Glutamatergic neuron (in vitro differentiated cells): Measurements from ENCODE around the gene PHKB. TPM values are rescaled to one million over a fixed set of nuclear protein-coding genes. Genes with fewer than 3 reads are reported as not detected.
"Not testable (repeated sequence)": the region's sequence is repeated elsewhere in the genome, so short reads cannot be mapped to it uniquely, and the experiment has no call there.

ENCODE experiments used
- DNase-seq: peaks from one replicate; pipeline ENCODE4 v3.0.0; 2022
- H3K27ac Mint-ChIP-seq: one replicate; pipeline ENCODE4 v1.8.0; 2020; ENCODE audit warnings: mild to moderate bottlenecking, mixed read lengths, inconsistent platforms; ENCODE audit not compliant: unreplicated experiment
- H3K27me3 Mint-ChIP-seq: one replicate; pipeline ENCODE4 v1.8.0; 2020; ENCODE audit warnings: mild to moderate bottlenecking, moderate library complexity, mixed read lengths, inconsistent platforms; ENCODE audit not compliant: unreplicated experiment
- H3K36me3 Mint-ChIP-seq: one replicate; pipeline ENCODE4 v1.8.0; 2020; ENCODE audit warnings: mild to moderate bottlenecking, mixed read lengths, inconsistent platforms; ENCODE audit not compliant: unreplicated experiment
- H3K4me1 Mint-ChIP-seq: one replicate; pipeline ENCODE4 v1.8.0; 2020; ENCODE audit warnings: mild to moderate bottlenecking, low read depth, mixed read lengths, inconsistent platforms; ENCODE audit not compliant: unreplicated experiment
- H3K4me3 Mint-ChIP-seq: one replicate; pipeline ENCODE4 v1.8.0; 2020; ENCODE audit warnings: mild to moderate bottlenecking, mixed read lengths, inconsistent platforms; ENCODE audit not compliant: unreplicated experiment
- H3K9me3 Mint-ChIP-seq: one replicate; pipeline ENCODE4 v1.8.0; 2020; ENCODE audit warnings: mild to moderate bottlenecking, moderate library complexity, mixed read lengths, inconsistent platforms; ENCODE audit not compliant: unreplicated experiment
- total RNA-seq: library from RNA; stranded (reverse); fragmentation: NEBNext Ultra II Directional; extraction: Animal tissue kit (Norgen Biotek cat#: 25700); gene quantifications from one replicate; pipeline ENCODE4 v1.2.1, GENCODE V29; 2021; ENCODE audit not compliant: unreplicated experiment
- TF ChIP-seq, protein P1 (sequence below): fragments of 200-600 bp; sonication (generic); IDR thresholded peaks from one replicate; pipeline ENCODE4 v1.5.0; 2021; ENCODE audit not compliant: partially characterized antibody, unreplicated experiment

Gene PHKB
- total RNA-seq, 1 donor from 2014 or later: 123 TPM

DNA sequence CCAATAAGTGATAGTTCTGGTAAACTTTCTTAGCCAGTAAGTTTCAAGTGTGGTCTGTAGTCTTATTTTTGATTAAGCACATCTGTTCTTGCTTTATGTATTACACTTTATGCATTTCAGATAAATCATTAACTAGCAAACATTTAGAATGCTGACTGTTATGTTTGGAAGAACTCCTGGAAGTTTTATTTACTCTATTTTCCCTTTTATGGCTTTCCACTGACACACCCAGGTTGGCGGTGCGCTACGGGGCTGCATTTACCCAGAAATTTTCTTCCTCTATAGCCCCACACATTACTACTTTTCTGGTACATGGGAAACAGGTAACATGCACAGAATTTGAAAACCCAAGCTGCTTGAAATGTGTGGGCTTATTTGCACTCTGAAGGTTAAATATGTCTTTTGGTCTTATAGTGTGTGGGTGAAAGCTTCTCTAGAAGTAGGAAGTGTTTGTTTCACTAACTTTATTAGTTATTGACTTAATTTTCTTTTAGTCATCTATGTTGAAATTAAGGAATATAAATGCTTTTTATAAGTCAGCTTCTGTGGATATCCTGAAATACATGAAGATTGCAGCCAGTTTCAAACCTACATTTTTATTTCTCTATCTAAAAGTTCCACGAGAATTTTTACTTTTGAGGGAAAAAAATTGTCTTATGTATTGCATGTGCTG is 203.7 kb downstream of the PHKB start:
- TF ChIP-seq, protein P1, sequence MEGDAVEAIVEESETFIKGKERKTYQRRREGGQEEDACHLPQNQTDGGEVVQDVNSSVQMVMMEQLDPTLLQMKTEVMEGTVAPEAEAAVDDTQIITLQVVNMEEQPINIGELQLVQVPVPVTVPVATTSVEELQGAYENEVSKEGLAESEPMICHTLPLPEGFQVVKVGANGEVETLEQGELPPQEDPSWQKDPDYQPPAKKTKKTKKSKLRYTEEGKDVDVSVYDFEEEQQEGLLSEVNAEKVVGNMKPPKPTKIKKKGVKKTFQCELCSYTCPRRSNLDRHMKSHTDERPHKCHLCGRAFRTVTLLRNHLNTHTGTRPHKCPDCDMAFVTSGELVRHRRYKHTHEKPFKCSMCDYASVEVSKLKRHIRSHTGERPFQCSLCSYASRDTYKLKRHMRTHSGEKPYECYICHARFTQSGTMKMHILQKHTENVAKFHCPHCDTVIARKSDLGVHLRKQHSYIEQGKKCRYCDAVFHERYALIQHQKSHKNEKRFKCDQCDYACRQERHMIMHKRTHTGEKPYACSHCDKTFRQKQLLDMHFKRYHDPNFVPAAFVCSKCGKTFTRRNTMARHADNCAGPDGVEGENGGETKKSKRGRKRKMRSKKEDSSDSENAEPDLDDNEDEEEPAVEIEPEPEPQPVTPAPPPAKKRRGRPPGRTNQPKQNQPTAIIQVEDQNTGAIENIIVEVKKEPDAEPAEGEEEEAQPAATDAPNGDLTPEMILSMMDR: no peak

GRCh38 chr16:47666434-47666833 is 205.3 kb downstream of the PHKB start:
- Mint-ChIP-seq H3K27me3 (no peaks in the 10 kb centered on the region), H3K27ac (no peak overlapping the region), H3K4me1 (no peaks in the 10 kb centered on the region), H3K36me3 (no peaks in the 10 kb centered on the region), H3K9me3 (no peaks in the 10 kb centered on the region), H3K4me3 (no peak overlapping the region)
- TF ChIP-seq, protein P1: no peak
- no peak for DNase-seq

More for the DNA sequence above, 203.7 kb downstream of the PHKB start:
- H3K9me3 Mint-ChIP-seq: no peaks in the 10 kb centered on the region
- no peak overlapping the region for H3K27ac Mint-ChIP-seq
- no peak for DNase-seq
- no peak overlapping the region for H3K4me3 Mint-ChIP-seq
- no peaks in the 10 kb centered on the region for H3K4me1 Mint-ChIP-seq
- H3K36me3 Mint-ChIP-seq: no peaks in the 10 kb centered on the region
- no peaks in the 10 kb centered on the region for H3K27me3 Mint-ChIP-seq

DNA sequence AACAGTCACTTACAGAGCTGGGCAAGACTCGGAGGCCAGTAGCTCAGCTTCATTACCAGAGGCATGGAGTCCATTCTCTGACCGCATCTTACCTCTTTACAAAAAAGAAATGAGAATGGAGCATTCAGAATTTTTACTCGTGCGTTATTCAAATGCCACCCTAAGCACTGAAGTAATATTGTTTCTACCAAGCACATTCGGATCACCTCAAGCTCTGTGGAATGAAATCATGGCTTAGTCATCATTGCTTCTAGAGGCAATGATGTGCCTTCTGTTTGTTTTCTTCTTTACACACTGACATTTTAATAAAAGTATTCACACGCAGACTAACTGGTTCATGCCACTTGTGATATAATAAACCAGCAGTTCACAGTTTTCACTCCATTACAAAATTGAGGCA is 206.8 kb downstream of the PHKB start:
- no peaks in the 10 kb centered on the region for H3K27me3 Mint-ChIP-seq
- H3K9me3 Mint-ChIP-seq: no peaks in the 10 kb centered on the region
- H3K4me1 Mint-ChIP-seq: no peaks in the 10 kb centered on the region

DNA sequence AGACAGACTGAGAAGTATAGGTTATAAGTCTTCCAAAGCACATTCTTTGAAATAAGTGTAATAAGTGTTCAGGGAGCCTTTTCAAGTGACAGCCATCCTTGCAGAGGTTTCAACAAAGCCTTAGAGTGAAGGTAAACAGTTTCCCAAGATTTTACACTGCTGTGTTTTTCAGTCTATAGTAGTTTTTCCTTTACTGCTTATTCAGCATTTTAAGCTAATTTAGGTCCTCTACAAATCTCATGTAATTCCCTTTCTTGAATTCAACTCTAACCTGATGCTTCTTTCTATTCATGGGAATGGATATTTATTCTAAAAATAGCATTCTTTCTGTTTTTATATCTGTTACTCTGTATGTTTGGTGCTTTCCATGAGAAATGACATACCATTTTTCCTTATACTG is 211.3 kb downstream of the PHKB start:
- Mint-ChIP-seq H3K4me3 (no peak overlapping the region), H3K27me3 (no peaks in the 10 kb centered on the region), H3K27ac (no peak overlapping the region), H3K4me1 (no peaks in the 10 kb centered on the region), H3K9me3 (peaks cover 2% of the 10 kb centered on the region), H3K36me3 (peaks cover 8% of the 10 kb centered on the region)
- TF ChIP-seq, protein P1: no peak
- DNase-seq: no peak

More for the DNA sequence above, 206.8 kb downstream of the PHKB start:
- DNase-seq: no peak
- Mint-ChIP-seq H3K27ac (no peak overlapping the region), H3K4me3 (no peak overlapping the region), H3K36me3 (no peaks in the 10 kb centered on the region)
- TF ChIP-seq, protein P1: no peak

- Mint-ChIP-seq H3K9me3 (peaks cover 4% of the 10 kb centered on the region), H3K27me3 (peaks cover 2% of the 10 kb centered on the region), H3K4me1 (no peaks in the 10 kb centered on the region), H3K4me3 (no peak overlapping the region), H3K36me3 (peaks cover 18% of the 10 kb centered on the region), H3K27ac (no peak overlapping the region)
- TF ChIP-seq, protein P1: no peak
- DNase-seq: no peak
These were observed 215.6 kb downstream of the PHKB start for GRCh38 chr16:47676635-47677177.

- DNase-seq, H3K27ac Mint-ChIP-seq, H3K27me3 Mint-ChIP-seq, H3K4me1 Mint-ChIP-seq, H3K4me3 Mint-ChIP-seq, H3K9me3 Mint-ChIP-seq: not testable (repeated sequence)
- peaks cover 20% of the 10 kb centered on the region for H3K36me3 Mint-ChIP-seq
These were observed 220.4 kb downstream of the PHKB start for GRCh38 chr16:47681571-47681970.
